Aorta (tissue), 5 donors: ENCODE data around the gene TTLL11. TPM values are rescaled to one million over a fixed set of nuclear protein-coding genes. Genes with fewer than 3 reads are reported as not detected.
A peak's percentile ranks its signal among the peaks of the same experiment; 100 is the strongest.

Source experiments
- ATAC-seq: fragments of 200-7000 bp; cut with Tn5 transposase; one replicate; pipeline ENCODE4 v1.9.1; 2022; ENCODE audit warnings: moderate library complexity; ENCODE audit not compliant: low FRiP score
- DNase-seq, 2 donors: peaks; one replicate each; pipeline ENCODE4 v3.0.0-alpha.2; 2020
- H3K27ac ChIP-seq, 2 donors: one replicate each; pipeline ENCODE4 v1.5.1; 2013; ENCODE audit warnings: low read length in 2 of 2, mild to moderate bottlenecking in 2 of 2, moderate library complexity in 2 of 2, control low read depth in 1 of 2, inconsistent platforms in 1 of 2, low read depth in 1 of 2
- H3K27me3 ChIP-seq, 2 donors: one replicate each; pipeline ENCODE4 v1.6.1; 2013; ENCODE audit warnings: control low read depth in 1 of 2, low read length in 1 of 2, mild to moderate bottlenecking in 1 of 2, moderate library complexity in 1 of 2; ENCODE audit not compliant: insufficient read depth in 2 of 2, control insufficient read depth in 1 of 2
- H3K36me3 ChIP-seq, 2 donors: one replicate each; pipeline ENCODE4 v1.6.1; 2013; ENCODE audit warnings: control low read depth in 1 of 2, low read length in 1 of 2, mild to moderate bottlenecking in 1 of 2; ENCODE audit not compliant: insufficient read depth in 2 of 2, control insufficient read depth in 1 of 2
- H3K4me1 ChIP-seq, 2 donors: one replicate each; pipeline ENCODE4 v1.6.1; 2013; ENCODE audit warnings: low read length in 2 of 2, control low read depth in 1 of 2, mild to moderate bottlenecking in 1 of 2, moderate library complexity in 1 of 2; ENCODE audit not compliant: insufficient read depth in 2 of 2, control insufficient read depth in 1 of 2
- H3K4me3 ChIP-seq, 2 donors: one replicate each; pipeline ENCODE4 v1.5.1; 2013; ENCODE audit warnings: low read length in 2 of 2, control low read depth in 1 of 2, mild to moderate bottlenecking in 1 of 2
- H3K9me3 ChIP-seq: one replicate; pipeline ENCODE4 v1.6.1; 2013; ENCODE audit warnings: mild to moderate bottlenecking, low read length; ENCODE audit not compliant: control insufficient read depth
- WGBS, 2 donors: extraction: QIAGEN DNeasy Blood & Tissue Kit; methylation state at CpG; one replicate each; pipeline ENCODE4 v1.1.7; 2013; 5-methylcytosine and 5-hydroxymethylcytosine counted together
- intact Hi-C, 2 donors: fragments of 100-400 bp; cut with DNase I; formaldehyde crosslinking; loops; one replicate each; pipeline versions ENCODE4 v1.14.2 to v1.15.0; 2022
- polyA plus RNA-seq, 2 donors: library from polyadenylated mRNA; stranded (reverse); fragments of 200-250 nt; gene quantifications; one replicate each; pipeline ENCODE4 v1.2.3, GENCODE V29; 2013
- total RNA-seq, 2 donors: library from RNA; stranded (reverse); fragmentation: NEBNext Ultra II Directional; extraction: Animal tissue kit (Norgen Biotek cat#: 25700); gene quantifications; one replicate each; pipeline ENCODE4 v1.2.1, GENCODE V29; 2021
- donor health status: healthy with polysubstance abuse.
- donor health status: Bipolar disorder and iron deficiency.
- donor health status: DM: no; HTN: no; CAD: no.
- donor health status: DM: no; HTN: no; CAD: no.
- donor health status: DM: yes; HTN: yes; CAD: no.

Gene TTLL11
- total and polyA plus RNA-seq, 4 donors: 7.7 to 31.4 (median 18.3) TPM

DNA sequence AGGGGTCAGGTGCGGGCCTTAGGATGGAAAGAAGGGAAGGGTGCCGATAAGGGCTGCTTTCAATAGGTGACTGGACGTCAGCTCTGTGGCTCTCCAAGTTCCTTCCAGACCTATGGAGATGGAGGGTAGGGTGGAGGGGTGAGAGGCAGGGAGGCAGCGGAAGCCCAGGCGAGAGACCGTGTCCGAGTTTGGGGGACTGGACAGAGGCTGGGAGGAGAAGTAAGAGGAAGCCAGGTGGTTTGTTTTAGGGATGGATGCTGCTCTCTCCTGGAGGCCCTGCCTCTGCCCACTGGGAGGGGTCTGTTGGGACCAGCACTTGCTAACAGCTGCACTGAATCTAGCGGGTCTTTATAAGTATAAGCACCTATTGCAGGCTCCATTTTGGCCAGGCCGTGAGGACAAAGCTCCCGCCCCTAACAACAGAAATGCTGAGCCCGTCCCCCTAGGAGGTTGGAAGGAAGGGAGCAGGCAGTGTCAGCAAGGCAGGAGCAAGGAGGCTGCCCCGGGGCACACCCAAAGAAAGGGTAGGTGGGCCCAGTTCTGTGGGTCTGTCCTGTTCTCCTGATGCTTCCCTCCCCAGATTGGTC lies 274.2 kb downstream of the TTLL11 start:
- Histone ChIP-seq H3K27me3 (no peaks in the 10 kb centered on the region), H3K27ac (no peak overlapping the region), H3K36me3 (no peaks in the 10 kb centered on the region), H3K4me3 (no peak overlapping the region), H3K9me3 (no peaks in the 10 kb centered on the region), H3K4me1 (no peaks in the 10 kb centered on the region)
- no peak for ATAC-seq
- WGBS, 2 donors: 87 to 89% methylated on average over 12 of the region's 12 CpGs
- intact Hi-C loops: no loop called here
- DNase-seq: peak in 1 of 2 donors; percentile 44

DNA sequence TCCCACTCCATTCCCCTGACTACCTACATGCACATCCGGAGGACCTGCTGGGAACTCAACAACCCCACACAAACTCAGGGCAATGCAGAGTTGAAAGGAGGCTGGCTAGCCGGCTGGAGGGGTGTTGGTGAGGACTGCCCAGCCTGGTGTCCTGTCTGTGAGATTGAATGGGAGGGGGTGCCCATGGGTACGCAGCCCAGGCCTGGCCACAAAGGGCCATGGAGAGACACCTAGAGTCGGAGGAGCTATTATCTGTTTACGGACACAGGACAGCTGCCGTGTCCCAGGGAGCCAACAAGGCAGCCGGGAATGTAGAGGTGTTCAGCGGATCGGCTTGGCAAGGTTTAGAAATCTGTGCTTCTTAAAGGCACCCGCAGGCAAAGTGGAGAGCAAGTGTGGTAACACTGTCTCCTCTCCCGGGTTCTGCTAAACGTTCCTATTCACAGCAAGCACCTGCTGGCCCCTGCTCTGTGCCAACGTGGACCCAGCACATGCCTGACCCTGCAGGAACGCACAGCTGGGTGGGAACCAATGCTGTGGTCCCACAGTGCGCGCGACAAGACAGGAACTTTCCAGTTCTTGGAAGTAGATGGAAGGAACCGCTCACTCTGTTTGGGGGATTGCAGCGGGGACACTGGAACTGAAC lies 275.0 kb downstream of the TTLL11 start:
- Histone ChIP-seq H3K9me3 (no peaks in the 10 kb centered on the region), H3K4me1 (no peaks in the 10 kb centered on the region), H3K4me3 (no peak overlapping the region), H3K27ac (no peak overlapping the region), H3K36me3 (no peaks in the 10 kb centered on the region), H3K27me3 (no peaks in the 10 kb centered on the region)
- WGBS, 2 donors: 83 to 89% methylated on average over 19 of the region's 19 CpGs
- ATAC-seq (no peak), DNase-seq (peak in 1 of 2 donors; percentile 71)
- intact Hi-C loops: no loop called here

- no peaks in the 10 kb centered on the region for H3K36me3 ChIP-seq
- no peak for ATAC-seq
- H3K9me3 ChIP-seq: no peaks in the 10 kb centered on the region
- intact Hi-C loops: no loop called here
- H3K27ac ChIP-seq: no peak overlapping the region
- no peaks in the 10 kb centered on the region for H3K4me1 ChIP-seq
- H3K4me3 ChIP-seq: no peak overlapping the region
- DNase-seq: peak in 1 of 2 donors; percentile 55
- no peaks in the 10 kb centered on the region for H3K27me3 ChIP-seq
- 89 to 90% methylated on average over 9 of the region's 9 CpGs for WGBS, 2 donors
Measured at GRCh38 chr9:121817476-121817875, 275.6 kb downstream of the TTLL11 start.

DNA sequence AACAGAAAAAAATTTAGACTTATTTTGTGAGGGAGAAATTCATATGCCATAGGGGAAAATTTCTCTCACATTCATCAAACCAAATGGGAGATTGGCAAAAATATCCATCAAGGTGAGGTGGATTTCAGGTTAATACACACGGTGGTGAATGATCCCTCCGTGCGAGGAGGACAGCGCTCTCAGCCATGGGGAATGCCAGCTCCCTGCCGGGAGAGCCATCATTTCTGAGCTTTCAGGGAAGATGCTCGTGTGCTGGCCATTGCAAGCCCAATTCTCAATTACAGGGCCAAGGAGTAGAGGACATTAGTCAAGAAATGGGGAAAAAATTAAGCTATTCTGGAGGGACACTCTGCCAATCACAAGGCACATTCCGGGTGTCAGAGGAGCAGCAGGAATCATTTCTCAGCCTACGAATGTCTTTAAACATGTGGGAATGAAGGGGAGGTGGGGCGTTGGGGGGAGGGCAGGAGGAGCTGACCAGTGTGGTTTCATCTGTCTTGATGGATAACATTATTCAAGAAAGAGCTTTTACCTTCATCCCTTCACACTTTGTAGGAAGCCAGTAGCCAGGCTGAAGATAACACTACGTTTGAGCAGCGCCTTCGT lies 276.2 kb downstream of the TTLL11 start:
- Histone ChIP-seq H3K4me3 (no peak overlapping the region), H3K27me3 (no peaks in the 10 kb centered on the region), H3K9me3 (no peaks in the 10 kb centered on the region), H3K27ac (no peak overlapping the region), H3K4me1 (no peaks in the 10 kb centered on the region), H3K36me3 (no peaks in the 10 kb centered on the region)
- ATAC-seq (no peak), DNase-seq (peak in 1 of 2 donors; percentile 23)
- 80% methylated on average over 12 of the region's 12 CpGs for WGBS, 2 donors
- intact Hi-C loops: no loop called here

GRCh38 chr9:121816449-121816817 lies 276.7 kb downstream of the TTLL11 start:
- DNase-seq (no peak), ATAC-seq (no peak)
- Histone ChIP-seq H3K4me1 (no peaks in the 10 kb centered on the region), H3K36me3 (no peaks in the 10 kb centered on the region), H3K27me3 (no peaks in the 10 kb centered on the region), H3K9me3 (no peaks in the 10 kb centered on the region), H3K27ac (no peak overlapping the region), H3K4me3 (no peak overlapping the region)
- intact Hi-C loops: no loop called here
- 88 to 94% methylated on average over 23 of the region's 23 CpGs for WGBS, 2 donors

DNA sequence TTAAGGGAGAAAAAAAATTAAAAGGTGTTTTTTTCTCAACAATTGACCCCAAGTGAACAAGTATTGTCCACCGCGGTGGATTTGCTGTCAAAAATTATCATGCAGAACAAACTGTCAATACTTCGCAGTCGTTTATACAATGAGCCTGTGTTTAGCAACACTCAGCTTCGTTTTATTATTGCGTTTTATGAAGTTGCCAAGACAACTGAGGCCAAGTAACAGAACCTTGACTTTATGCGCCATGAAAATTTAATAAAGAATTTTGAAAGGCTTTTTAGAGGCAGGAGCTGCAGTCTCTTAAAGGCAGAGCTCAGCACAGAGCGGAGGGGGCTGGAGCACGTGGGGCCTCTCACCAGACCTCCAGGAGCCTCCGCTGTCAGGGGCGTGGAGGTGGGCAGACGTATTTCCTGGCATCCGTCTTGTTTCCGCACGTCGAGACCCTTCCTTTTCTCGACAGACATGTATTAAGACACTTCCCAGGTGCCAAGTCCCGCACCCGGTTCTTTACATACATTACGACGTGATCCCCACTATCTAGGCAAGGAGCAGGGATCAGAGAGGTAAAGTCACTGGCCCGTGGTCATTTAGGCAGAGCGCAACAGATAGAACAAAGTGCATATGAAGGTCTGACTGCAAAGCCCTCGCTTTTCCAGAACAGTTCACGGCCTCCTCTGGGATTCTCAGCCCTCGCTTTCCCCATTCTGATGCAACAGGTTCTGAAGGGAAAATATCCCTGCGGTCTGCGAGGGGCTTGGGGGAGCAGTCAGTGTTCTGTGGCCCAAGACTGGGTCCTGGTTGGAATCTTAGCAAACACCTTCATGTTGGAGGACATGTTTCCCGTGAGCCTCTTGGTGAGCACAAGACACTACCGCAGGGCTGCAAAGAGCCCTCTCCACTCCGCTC lies 277.3 kb downstream of the TTLL11 start:
- H3K36me3 ChIP-seq: no peaks in the 10 kb centered on the region
- H3K9me3 ChIP-seq: no peaks in the 10 kb centered on the region
- DNase-seq (peak in 1 of 2 donors; percentile 52), ATAC-seq (no peak)
- intact Hi-C loops: no loop called here
- WGBS, 2 donors: 86 to 88% methylated on average over 31 of the region's 31 CpGs
- H3K27me3 ChIP-seq: no peaks in the 10 kb centered on the region
- no peak overlapping the region for H3K4me3 ChIP-seq
- no peak overlapping the region for H3K27ac ChIP-seq
- no peaks in the 10 kb centered on the region for H3K4me1 ChIP-seq

- DNase-seq (no peak), ATAC-seq (no peak)
- 87 to 90% methylated on average over 6 of the region's 6 CpGs for WGBS, 2 donors
- Histone ChIP-seq H3K4me1 (no peaks in the 10 kb centered on the region), H3K9me3 (no peaks in the 10 kb centered on the region), H3K36me3 (no peaks in the 10 kb centered on the region), H3K27me3 (no peaks in the 10 kb centered on the region), H3K27ac (no peak overlapping the region), H3K4me3 (no peak overlapping the region)
- intact Hi-C loops: no loop called here
Measured at GRCh38 chr9:121815084-121815483, 278.0 kb downstream of the TTLL11 start.

DNA sequence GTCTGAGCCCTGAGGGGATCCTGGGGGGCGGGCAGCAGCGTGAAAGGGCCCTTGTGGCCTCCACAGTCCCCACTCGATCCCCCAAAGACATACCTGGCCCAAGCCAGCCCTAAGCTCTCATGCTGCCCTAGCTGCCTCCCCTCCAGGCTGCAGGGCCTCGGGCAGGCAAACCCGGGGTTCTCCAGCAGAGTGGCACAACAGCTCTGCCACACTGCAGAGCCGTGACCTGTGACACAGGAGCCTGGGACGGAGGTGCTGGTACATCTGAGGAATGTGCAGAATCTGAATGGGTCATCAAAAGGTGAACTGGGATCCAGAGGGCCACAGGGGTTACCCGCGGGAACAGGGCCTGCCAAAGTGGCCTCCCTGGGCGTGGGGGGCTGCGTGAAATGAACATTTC lies 278.5 kb downstream of the TTLL11 start:
- 84 to 87% methylated on average over 11 of the region's 11 CpGs for WGBS, 2 donors
- Histone ChIP-seq H3K27ac (no peak overlapping the region), H3K9me3 (no peaks in the 10 kb centered on the region), H3K4me3 (no peak overlapping the region), H3K27me3 (no peaks in the 10 kb centered on the region), H3K4me1 (no peaks in the 10 kb centered on the region), H3K36me3 (no peaks in the 10 kb centered on the region)
- intact Hi-C loops: no loop called here
- ATAC-seq (no peak), DNase-seq (no peak)
